SK-N-MC (cell line): ENCODE results near the gene CNTNAP3B.
"Not testable (repeated sequence)": the region's sequence is repeated elsewhere in the genome, so short reads cannot be mapped to it uniquely, and the experiment has no call there.

Experiments used
- DNase-seq: peaks from one replicate; pipeline ENCODE4 v3.0.0-alpha.2; 2011; ENCODE audit warnings: low read depth, low spot score
- H3K27ac ChIP-seq: fragments of 200-600 bp; sonication (generic); 2 replicates; pipeline ENCODE4 v1.5.1; 2016; ENCODE audit warnings: mixed run types
- H3K36me3 ChIP-seq: fragments of 200-600 bp; sonication (generic); 2 replicates; pipeline ENCODE4 v1.6.1; 2017; ENCODE audit warnings: antibody characterized with exemption, low read length, mixed read lengths; ENCODE audit not compliant: insufficient read depth
- H3K4me3 ChIP-seq: fragments of 200-600 bp; sonication (generic); 2 replicates; pipeline ENCODE4 v1.5.1; 2016
- H3K9ac ChIP-seq: fragments of 200-600 bp; sonication (generic); 2 replicates; pipeline ENCODE4 v1.8.0; 2017; ENCODE audit warnings: mixed run types, mixed read lengths; ENCODE audit not compliant: insufficient read length
- H3K9me3 ChIP-seq: fragments of 200-600 bp; sonication (generic); 2 replicates; pipeline ENCODE4 v1.6.1; 2017; ENCODE audit warnings: low read depth, mild to moderate bottlenecking, antibody characterized with exemption, low read length, moderate library complexity, mixed read lengths

CNTNAP3B gene

GRCh38 chr9:42033541-42033940 is 95.7 kb downstream of the CNTNAP3B start:
- H3K27ac ChIP-seq, H3K36me3 ChIP-seq, H3K9me3 ChIP-seq, H3K9ac ChIP-seq, H3K4me3 ChIP-seq, DNase-seq: not testable (repeated sequence)

DNA sequence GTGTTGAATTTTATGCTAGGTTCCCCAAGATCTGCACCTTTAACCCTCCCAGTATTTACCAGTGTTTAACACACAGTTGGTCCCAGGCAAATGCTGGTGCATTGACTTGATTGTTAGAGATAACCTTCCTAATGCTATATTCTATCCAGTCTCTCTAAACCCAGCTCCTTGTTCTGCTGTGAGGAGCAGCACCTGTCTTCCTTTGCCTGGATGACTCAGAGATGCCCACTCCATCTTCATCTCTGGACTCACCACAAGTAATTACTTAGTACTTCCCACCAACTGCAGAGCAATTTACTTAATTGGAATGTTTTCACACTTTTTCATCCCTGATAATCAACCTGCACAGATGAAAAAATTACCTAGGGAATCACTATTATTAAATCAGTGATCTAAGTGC is 108.6 kb downstream of the CNTNAP3B start:
- not testable (repeated sequence) for H3K9ac ChIP-seq, DNase-seq, H3K36me3 ChIP-seq, H3K4me3 ChIP-seq, H3K27ac ChIP-seq, H3K9me3 ChIP-seq

DNA sequence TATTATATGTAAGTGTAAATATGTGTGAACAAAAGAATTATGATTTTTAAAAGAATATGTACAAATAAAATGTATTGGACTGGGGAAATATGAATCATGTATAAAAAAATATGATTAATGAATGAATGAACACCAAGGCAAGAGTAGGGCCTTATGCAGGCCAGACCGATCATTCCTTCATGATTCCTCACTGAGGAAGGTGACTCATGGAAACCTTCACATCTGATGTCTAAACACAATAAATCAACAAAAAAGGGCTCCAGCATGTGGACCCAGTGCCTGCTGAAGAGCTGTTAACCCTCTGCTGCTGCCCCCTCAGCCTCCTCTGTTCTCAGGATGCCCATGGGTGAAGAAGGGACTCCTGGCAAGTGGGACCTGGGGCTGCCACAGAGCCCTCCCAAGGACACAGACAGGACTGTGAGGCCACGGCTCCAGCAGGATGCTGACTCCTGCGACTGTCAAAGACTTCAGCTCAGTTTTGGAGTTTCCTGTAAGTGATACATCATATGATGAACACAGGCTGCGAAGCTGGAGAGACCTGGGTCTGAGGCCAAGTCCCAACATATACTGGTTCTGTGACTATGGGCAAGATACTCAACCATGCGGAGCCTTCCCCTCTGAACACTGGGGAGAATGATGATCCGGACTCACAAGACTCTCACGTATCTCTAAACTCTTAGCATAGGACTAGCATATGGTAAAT is 110.9 kb downstream of the CNTNAP3B start:
- H3K9ac ChIP-seq, H3K4me3 ChIP-seq, H3K9me3 ChIP-seq, H3K27ac ChIP-seq, DNase-seq, H3K36me3 ChIP-seq: not testable (repeated sequence)

- not testable (repeated sequence) for DNase-seq, H3K36me3 ChIP-seq, H3K27ac ChIP-seq, H3K4me3 ChIP-seq, H3K9me3 ChIP-seq, H3K9ac ChIP-seq
These were observed 114.9 kb downstream of the CNTNAP3B start for GRCh38 chr9:42014317-42014716.

GRCh38 chr9:41991607-41992006 is 137.6 kb downstream of the CNTNAP3B start:
- not testable (repeated sequence) for DNase-seq, H3K36me3 ChIP-seq, H3K4me3 ChIP-seq, H3K9ac ChIP-seq, H3K9me3 ChIP-seq, H3K27ac ChIP-seq

DNA sequence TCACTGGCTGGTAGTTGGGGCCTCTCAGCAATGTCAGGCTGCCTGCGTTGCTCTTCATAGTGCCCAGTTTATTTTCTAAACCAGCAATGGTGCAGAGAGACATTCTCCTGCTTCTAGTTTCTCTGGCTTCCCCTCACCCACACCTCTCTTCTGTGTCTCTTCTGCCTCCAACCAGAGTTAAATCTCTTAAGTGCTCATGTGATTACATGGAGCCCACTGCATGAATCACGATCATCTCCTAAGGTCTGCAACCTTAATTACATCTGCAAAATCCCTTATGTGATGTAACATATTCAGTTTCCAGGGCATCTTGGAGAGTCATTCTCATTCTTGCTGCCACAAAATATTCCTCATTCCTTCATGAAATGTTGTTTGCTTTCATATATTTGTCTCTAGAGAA is 149.0 kb downstream of the CNTNAP3B start:
- DNase-seq, H3K9me3 ChIP-seq, H3K4me3 ChIP-seq, H3K36me3 ChIP-seq, H3K9ac ChIP-seq, H3K27ac ChIP-seq: not testable (repeated sequence)

GRCh38 chr9:41977965-41978600 is 151.1 kb downstream of the CNTNAP3B start:
- not testable (repeated sequence) for H3K9ac ChIP-seq, H3K36me3 ChIP-seq, H3K4me3 ChIP-seq, DNase-seq, H3K27ac ChIP-seq, H3K9me3 ChIP-seq

GRCh38 chr9:41974906-41975305 is 154.3 kb downstream of the CNTNAP3B start:
- not testable (repeated sequence) for DNase-seq, H3K9me3 ChIP-seq, H3K27ac ChIP-seq, H3K36me3 ChIP-seq, H3K4me3 ChIP-seq, H3K9ac ChIP-seq

DNA sequence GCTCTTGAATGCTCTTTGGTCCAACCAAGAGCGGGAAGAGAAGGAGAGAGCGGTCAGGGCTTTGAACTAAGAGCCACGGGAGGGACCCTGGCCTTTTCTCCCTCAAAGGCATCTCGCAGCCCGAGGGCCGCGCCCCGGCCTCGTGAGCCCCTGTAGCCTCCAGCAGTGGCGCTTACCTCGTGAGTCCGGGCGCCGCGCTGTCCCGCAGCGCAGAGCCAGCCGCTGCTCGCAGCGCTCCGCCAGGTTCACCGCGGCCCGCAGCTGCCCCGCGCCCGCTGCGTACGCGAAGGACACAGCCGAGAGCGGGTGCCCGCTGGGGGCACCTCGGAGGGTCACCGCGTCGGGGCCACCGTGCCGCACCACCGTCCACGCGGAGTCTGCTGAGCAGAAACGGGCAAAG is 176.2 kb downstream of the CNTNAP3B start:
- H3K4me3 ChIP-seq, H3K9ac ChIP-seq, DNase-seq, H3K27ac ChIP-seq, H3K9me3 ChIP-seq, H3K36me3 ChIP-seq: not testable (repeated sequence)

GRCh38 chr9:41941738-41942137 is 187.5 kb downstream of the CNTNAP3B start:
- H3K36me3 ChIP-seq, H3K4me3 ChIP-seq, H3K27ac ChIP-seq: not testable (repeated sequence)

GRCh38 chr9:41938143-41938542 is 191.1 kb downstream of the CNTNAP3B start:
- H3K4me3 ChIP-seq, H3K27ac ChIP-seq, H3K36me3 ChIP-seq, DNase-seq, H3K9me3 ChIP-seq, H3K9ac ChIP-seq: not testable (repeated sequence)

More at GRCh38 chr9:41941738-41942137, 187.5 kb downstream of the CNTNAP3B start:
- not testable (repeated sequence) for H3K9me3 ChIP-seq, H3K9ac ChIP-seq, DNase-seq

GRCh38 chr9:41935727-41936126 is 193.5 kb downstream of the CNTNAP3B start:
- not testable (repeated sequence) for H3K36me3 ChIP-seq, H3K27ac ChIP-seq, H3K4me3 ChIP-seq, H3K9me3 ChIP-seq, DNase-seq, H3K9ac ChIP-seq

GRCh38 chr9:41929172-41929571 is 200.1 kb downstream of the CNTNAP3B start:
- not testable (repeated sequence) for H3K9me3 ChIP-seq, H3K4me3 ChIP-seq, H3K36me3 ChIP-seq, DNase-seq, H3K27ac ChIP-seq, H3K9ac ChIP-seq

DNA sequence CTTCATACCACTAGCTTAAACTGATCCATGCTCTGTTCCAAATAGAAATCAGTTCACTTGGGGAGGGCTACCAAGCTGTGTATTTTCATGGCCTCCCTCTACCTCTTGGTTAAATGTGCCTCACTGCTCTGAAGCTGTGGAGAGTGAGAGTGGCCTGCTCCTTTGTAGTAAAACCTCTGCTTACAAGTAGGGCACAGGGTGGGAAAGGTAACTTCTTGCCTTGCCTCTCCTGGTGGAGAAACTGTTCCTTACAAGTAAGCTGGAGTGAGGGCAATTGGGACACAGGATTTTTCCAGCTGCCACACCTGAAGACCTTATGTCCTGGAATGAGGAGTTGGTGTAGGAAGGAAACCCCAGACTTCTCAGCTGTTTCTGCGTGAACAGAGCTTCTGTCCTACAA is 211.9 kb downstream of the CNTNAP3B start:
- not testable (repeated sequence) for H3K36me3 ChIP-seq, DNase-seq, H3K4me3 ChIP-seq, H3K9ac ChIP-seq, H3K27ac ChIP-seq, H3K9me3 ChIP-seq

GRCh38 chr9:41905488-41905887 is 223.7 kb downstream of the CNTNAP3B start:
- H3K4me3 ChIP-seq, H3K9me3 ChIP-seq, DNase-seq, H3K36me3 ChIP-seq, H3K9ac ChIP-seq, H3K27ac ChIP-seq: not testable (repeated sequence)
